CD14-positive monocyte (primary cell): Measurements from ENCODE around the gene CHD1. TPM values are rescaled to one million over a fixed set of nuclear protein-coding genes. Genes with fewer than 3 reads are reported as not detected.

Source experiments
- DNase-seq, 3 donors: peaks; one replicate each; pipeline ENCODE4 v3.0.0-alpha.2; 2011 to 2022
- H2AFZ ChIP-seq: 2 replicates; pipeline ENCODE4 v1.6.0; 2012; ENCODE audit warnings: mild to moderate bottlenecking, low read depth, low read length, inconsistent platforms; ENCODE audit not compliant: insufficient read depth, poor library complexity, severe bottlenecking
- H3K27ac ChIP-seq, 2 donors: 1 replicate in 1 of 2; 2 replicates in 1 of 2; pipeline ENCODE4 v1.5.1; 2012 to 2013; ENCODE audit warnings: low read length in 2 of 2, control low read depth in 1 of 2, inconsistent platforms in 1 of 2, low read depth in 1 of 2, mild to moderate bottlenecking in 1 of 2
- H3K27me3 ChIP-seq, 2 donors: one replicate each; pipeline versions ENCODE4 v1.6.0 to v1.6.1; 2011 to 2013; ENCODE audit warnings: low read length in 2 of 2; ENCODE audit not compliant: control insufficient read depth in 2 of 2, insufficient read depth in 2 of 2
- H3K36me3 ChIP-seq, 2 donors: replicated peaks in 1 of 2; 1 replicate in 1 of 2; 2 replicates in 1 of 2; pipeline versions ENCODE4 v1.5.1 to v1.6.1; 2012 to 2013; ENCODE audit warnings: low read length in 2 of 2, control low read depth in 1 of 2, inconsistent platforms in 1 of 2, mild to moderate bottlenecking in 1 of 2; ENCODE audit not compliant: insufficient read depth in 2 of 2, control insufficient read depth in 1 of 2
- H3K4me1 ChIP-seq, 2 donors: 1 replicate in 1 of 2; 2 replicates in 1 of 2; pipeline versions ENCODE4 v1.5.1 to v1.6.1; 2012 to 2013; ENCODE audit warnings: low read length in 2 of 2, control low read depth in 1 of 2, inconsistent platforms in 1 of 2, mild to moderate bottlenecking in 1 of 2, moderate library complexity in 1 of 2; ENCODE audit not compliant: insufficient read depth in 2 of 2, control insufficient read depth in 1 of 2
- H3K4me2 ChIP-seq: replicated peaks from 2 replicates; pipeline ENCODE3; 2012; ENCODE audit warnings: low read length, moderate library complexity, mild to moderate bottlenecking; ENCODE audit not compliant: poor library complexity, severe bottlenecking; ENCODE audit errors: extremely low read depth
- H3K4me3 ChIP-seq, 3 experiments: fragments of 200-600 bp in 1 of 3; sonication (generic) in 1 of 3; replicated peaks in 1 of 3; 1 replicate in 2 of 3; 2 replicates in 1 of 3; pipeline ENCODE4 v1.5.1; 2011 to 2013; ENCODE audit warnings: low read length in 3 of 3, mild to moderate bottlenecking in 3 of 3, control low read depth in 2 of 3, low read depth in 2 of 3, inconsistent platforms in 1 of 3, moderate library complexity in 1 of 3
- H3K79me2 ChIP-seq: 2 replicates; pipeline ENCODE4 v1.6.0; 2012; ENCODE audit warnings: mild to moderate bottlenecking, control low read depth, inconsistent platforms, low read length, moderate library complexity; ENCODE audit not compliant: insufficient read depth
- H3K9ac ChIP-seq: 2 replicates; pipeline ENCODE4 v1.6.0; 2017; ENCODE audit warnings: low read length, mild to moderate bottlenecking; ENCODE audit not compliant: insufficient read depth, poor library complexity, severe bottlenecking
- H3K9me3 ChIP-seq, 2 donors: replicated peaks in 1 of 2; 1 replicate in 1 of 2; 2 replicates in 1 of 2; pipeline versions ENCODE4 v1.5.1 to v1.6.1; 2012 to 2013; ENCODE audit warnings: low read length in 2 of 2, control low read depth in 1 of 2; ENCODE audit not compliant: control insufficient read depth in 1 of 2, insufficient read depth in 1 of 2
- H4K20me1 ChIP-seq: 2 replicates; pipeline ENCODE4 v1.6.0; 2012; ENCODE audit warnings: mild to moderate bottlenecking, low read length, control low read depth, moderate library complexity; ENCODE audit not compliant: insufficient read depth
- H3K27ac Mint-ChIP-seq, 7 donors: one replicate each; pipeline ENCODE4 v1.8.0; 2020; ENCODE audit warnings: mild to moderate bottlenecking in 7 of 7, mixed read lengths in 7 of 7, moderate library complexity in 6 of 7, inconsistent platforms in 2 of 7
- H3K27me3 Mint-ChIP-seq, 3 donors: one replicate each; pipeline ENCODE4 v1.8.0; 2021 to 2022; ENCODE audit warnings: low read depth in 3 of 3, mild to moderate bottlenecking in 3 of 3, mixed read lengths in 3 of 3, moderate library complexity in 3 of 3, inconsistent platforms in 1 of 3
- H3K36me3 Mint-ChIP-seq, 2 donors: one replicate each; pipeline ENCODE4 v1.8.0; 2020; ENCODE audit warnings: mixed read lengths in 2 of 2, inconsistent platforms in 1 of 2, mild to moderate bottlenecking in 1 of 2
- H3K4me1 Mint-ChIP-seq: one replicate; pipeline ENCODE4 v1.8.0; 2020; ENCODE audit warnings: mild to moderate bottlenecking, mixed read lengths
- H3K4me3 Mint-ChIP-seq, 2 donors: one replicate each; pipeline ENCODE4 v1.8.0; 2020; ENCODE audit warnings: mild to moderate bottlenecking in 2 of 2, mixed read lengths in 2 of 2, moderate library complexity in 1 of 2
- H3K9me3 Mint-ChIP-seq, 7 donors: one replicate each; pipeline ENCODE4 v1.8.0; 2020 to 2022; ENCODE audit warnings: mixed read lengths in 7 of 7, mild to moderate bottlenecking in 6 of 7, moderate library complexity in 6 of 7, inconsistent platforms in 2 of 7
- CTCF ChIP-seq: fragments of 200-600 bp; IDR thresholded peaks from one replicate; pipeline ENCODE4 v1.8.0; 2022; ENCODE audit warnings: antibody characterized with exemption, mild to moderate bottlenecking
- WGBS: methylation state at CpG from one replicate; pipeline ENCODE4 v1.1.5; 2013; ENCODE audit warnings: missing lambda C conversion rate; ENCODE audit not compliant: insufficient coverage; 5-methylcytosine and 5-hydroxymethylcytosine counted together
- intact Hi-C, 2 donors: fragments of 100-400 bp; cut with micrococcal nuclease; formaldehyde crosslinking; loops; one replicate each; pipeline versions ENCODE4 v1.15.0 to v1.15.1; 2023
- polyA plus RNA-seq, 3 donors: library from polyadenylated mRNA; depleted of rRNA in 1 of 3; unstranded in 2 of 3; stranded (reverse) in 1 of 3; fragments of 300-500 nt in 2 of 3; fragments of >200 nt in 1 of 3; fragmentation: Illumina TruSeq in 2 of 3; gene quantifications; 1 replicate in 2 of 3; 2 replicates in 1 of 3; pipeline ENCODE4 v1.2.3, GENCODE V29; 2012 to 2021

Gene CHD1
- polyA plus RNA-seq, 3 donors: 3.1 to 45.7 (median 6.7) TPM

GRCh38 chr5:98810206-98810605 is 118.6 kb downstream of the CHD1 start:
- Histone ChIP-seq H3K9me3 (peaks cover 6 to 13% of the 10 kb centered on the region in 2 donors), H3K4me3 (no peak overlapping the region), H3K4me1 (no peaks in the 10 kb centered on the region), H3K79me2 (no peaks in the 10 kb centered on the region), H3K4me2 (no peak overlapping the region), H4K20me1 (no peaks in the 10 kb centered on the region), H2AFZ (no peak overlapping the region), H3K27me3 (peaks cover 0 to 2% of the 10 kb centered on the region in 2 donors), H3K27ac (no peak overlapping the region), H3K36me3 (no peaks in the 10 kb centered on the region), H3K9ac (no peak overlapping the region)
- H3K27ac Mint-ChIP-seq: no peak overlapping the region
- no peaks in the 10 kb centered on the region for H3K4me1 Mint-ChIP-seq
- DNase-seq: no peak
- H3K36me3 Mint-ChIP-seq: peaks cover 0 to 2% of the 10 kb centered on the region in 2 donors
- intact Hi-C loops: no loop called here
- TF ChIP-seq CTCF: no peak
- H3K9me3 Mint-ChIP-seq: peaks cover 11 to 27% (median 21%) of the 10 kb centered on the region in 7 donors
- no peak overlapping the region for H3K4me3 Mint-ChIP-seq
- WGBS: 80% methylated on average over 1 of the region's 2 CpGs
- peaks cover 0 to 12% (median 4%) of the 10 kb centered on the region in 3 donors for H3K27me3 Mint-ChIP-seq

GRCh38 chr5:98807806-98808205 is 121.0 kb downstream of the CHD1 start:
- no peak for TF ChIP-seq CTCF
- Histone ChIP-seq H3K36me3 (no peaks in the 10 kb centered on the region), H2AFZ (no peak overlapping the region), H3K79me2 (no peaks in the 10 kb centered on the region), H3K4me1 (no peaks in the 10 kb centered on the region), H3K4me2 (no peak overlapping the region), H3K9ac (no peak overlapping the region), H3K9me3 (peaks cover 6 to 13% of the 10 kb centered on the region in 2 donors), H4K20me1 (no peaks in the 10 kb centered on the region), H3K4me3 (no peak overlapping the region), H3K27ac (no peak overlapping the region), H3K27me3 (peaks cover 0 to 2% of the 10 kb centered on the region in 2 donors)
- intact Hi-C loops: no loop called here
- no peak overlapping the region for H3K4me3 Mint-ChIP-seq
- peaks cover 0 to 2% of the 10 kb centered on the region in 2 donors for H3K36me3 Mint-ChIP-seq
- H3K27ac Mint-ChIP-seq: no peak overlapping the region
- no peaks in the 10 kb centered on the region for H3K4me1 Mint-ChIP-seq
- H3K9me3 Mint-ChIP-seq: peaks cover 11 to 29% (median 22%) of the 10 kb centered on the region in 7 donors
- peaks cover 0 to 12% (median 2%) of the 10 kb centered on the region in 3 donors for H3K27me3 Mint-ChIP-seq
- DNase-seq: no peak
